BLaER1 treated with 17β-estradiol and CSF1 and Interleukin-3, amounts not matched to agents 10 nM and 100 nM (cell line): ENCODE data around the gene EIF5AL1.
"Not testable (repeated sequence)": the region's sequence is repeated elsewhere in the genome, so short reads cannot be mapped to it uniquely, and the experiment has no call there.

Experiments used
- H3K27ac ChIP-seq, 11 experiments: shearing (Covaris generic); formaldehyde crosslinking; 2 replicates each; pipeline ENCODE4 v1.8.1; 2022
- H3K27me3 ChIP-seq, 11 experiments: shearing (Covaris generic); formaldehyde crosslinking; 2 replicates each; pipeline ENCODE4 v1.8.1; 2022
- H3K36me3 ChIP-seq, 11 experiments: shearing (Covaris generic); formaldehyde crosslinking; 2 replicates each; pipeline ENCODE4 v1.8.1; 2022
- H3K4me1 ChIP-seq, 10 experiments: shearing (Covaris generic); formaldehyde crosslinking; 2 replicates each; pipeline ENCODE4 v1.8.1; 2022
- H3K4me2 ChIP-seq, 11 experiments: shearing (Covaris generic); formaldehyde crosslinking; 2 replicates each; pipeline ENCODE4 v1.8.1; 2022
- H3K4me3 ChIP-seq, 10 experiments: shearing (Covaris generic); formaldehyde crosslinking; 2 replicates each; pipeline ENCODE4 v1.8.1; 2022
- H3K9ac ChIP-seq, 11 experiments: shearing (Covaris generic); formaldehyde crosslinking; 2 replicates each; pipeline ENCODE4 v1.8.1; 2022
- H3K9me3 ChIP-seq, 11 experiments: shearing (Covaris generic); formaldehyde crosslinking; replicated peaks in 1 of 11; 2 replicates each; pipeline ENCODE4 v1.8.1; 2022
- H4K20me1 ChIP-seq, 11 experiments: shearing (Covaris generic); formaldehyde crosslinking; 2 replicates each; pipeline ENCODE4 v1.8.1; 2022
- Cebpa-rat ChIP-seq, 11 experiments: shearing (Covaris generic); IDR thresholded peaks; 2 replicates each; pipeline ENCODE4 v1.8.1; 2022

EIF5AL1 gene

GRCh38 chr10:79492839-79493238, 19.5 kb upstream of the EIF5AL1 start:
- Histone ChIP-seq H3K4me1 (peaks cover 18 to 61% (median 45%) of the 10 kb centered on the region in 10 experiments), H3K9me3 (no peaks in the 10 kb centered on the region), H3K36me3 (no peaks in the 10 kb centered on the region), H4K20me1 (no peaks in the 10 kb centered on the region), H3K27me3 (no peaks in the 10 kb centered on the region), H3K9ac (no peak overlapping the region), H3K27ac (no peak overlapping the region), H3K4me3 (no peak overlapping the region), H3K4me2 (no peak overlapping the region)
- no peak for TF ChIP-seq Cebpa-rat (IDR thresholded peaks at IDR 0.05)

- TF ChIP-seq Cebpa-rat (IDR thresholded peaks at IDR 0.05), result no peak
- Histone ChIP-seq H3K9me3 (no peaks in the 10 kb centered on the region), H3K4me2 (no peak overlapping the region), H3K27ac (no peak overlapping the region), H3K36me3 (no peaks in the 10 kb centered on the region), H3K4me1 (peaks cover 18 to 61% (median 45%) of the 10 kb centered on the region in 10 experiments), H3K27me3 (no peaks in the 10 kb centered on the region), H3K4me3 (no peak overlapping the region), H3K9ac (no peak overlapping the region), H4K20me1 (no peaks in the 10 kb centered on the region)
Measured at GRCh38 chr10:79493806-79494205, 18.5 kb upstream of the EIF5AL1 start.

- Histone ChIP-seq H3K9me3 (no peaks in the 10 kb centered on the region), H4K20me1 (no peaks in the 10 kb centered on the region), H3K4me3 (no peak overlapping the region), H3K27me3 (no peaks in the 10 kb centered on the region), H3K4me2 (peak overlapping the region in 9 of 11 experiments; percentile 11 to 69 (median 49); a peak in 16 of 22 replicates), H3K9ac (0 out of 22 replicates have a peak overlapping the region, but pooled peaks of 1 of the 11 experiments have one; percentile 19), H3K27ac (no peak overlapping the region), H3K36me3 (no peaks in the 10 kb centered on the region), H3K4me1 (peaks cover 16 to 57% (median 41%) of the 10 kb centered on the region in 10 experiments)
- TF ChIP-seq Cebpa-rat (IDR thresholded peaks at IDR 0.05), result no peak
Measured at GRCh38 chr10:79494871-79495705, 17.2 kb upstream of the EIF5AL1 start.

DNA sequence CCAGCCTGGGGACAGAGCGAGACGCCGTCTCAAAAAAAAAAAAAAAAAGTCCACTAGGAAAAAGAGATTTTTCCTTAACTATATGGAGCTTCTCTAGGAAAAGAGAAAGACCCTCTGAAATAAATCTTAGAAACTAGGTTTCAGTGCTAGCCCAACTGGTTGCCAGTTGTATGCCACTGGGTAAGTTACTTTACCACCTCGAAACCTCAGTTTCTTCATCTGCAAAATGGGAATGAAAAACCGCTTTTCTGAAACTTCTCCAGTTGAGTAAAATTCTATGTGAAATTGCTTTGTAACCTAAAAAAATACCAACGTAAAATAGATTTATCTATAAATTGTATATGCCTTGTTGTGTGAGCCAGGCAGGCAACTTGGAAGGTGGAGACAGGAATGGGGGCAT, 16.5 kb upstream of the EIF5AL1 start:
- H3K4me1 ChIP-seq, result peaks cover 9 to 50% (median 34%) of the 10 kb centered on the region in 10 experiments
- no peaks in the 10 kb centered on the region for H3K9me3 ChIP-seq
- no peaks in the 10 kb centered on the region for H3K36me3 ChIP-seq
- no peak overlapping the region for H3K9ac ChIP-seq
- H3K4me2 ChIP-seq, result peak overlapping the region in 9 of 11 experiments; percentile 11 to 69 (median 53); a peak in 16 of 22 replicates
- no peaks in the 10 kb centered on the region for H3K27me3 ChIP-seq
- H4K20me1 ChIP-seq, result no peaks in the 10 kb centered on the region
- TF ChIP-seq Cebpa-rat (IDR thresholded peaks at IDR 0.05), result no peak
- H3K27ac ChIP-seq, result no peak overlapping the region
- H3K4me3 ChIP-seq, result no peak overlapping the region

GRCh38 chr10:79496896-79497295, 15.4 kb upstream of the EIF5AL1 start:
- H3K4me2 ChIP-seq, result peak overlapping the region in 8 of 11 experiments; percentile 21 to 66 (median 46); a peak in 14 of 22 replicates
- H3K4me1 ChIP-seq, result peaks cover 0 to 39% (median 23%) of the 10 kb centered on the region in 10 experiments; a peak in 16 of 20 replicates
- no peaks in the 10 kb centered on the region for H3K9me3 ChIP-seq
- no peak overlapping the region for H3K4me3 ChIP-seq
- no peak overlapping the region for H3K9ac ChIP-seq
- TF ChIP-seq Cebpa-rat (IDR thresholded peaks at IDR 0.05), result no peak
- no peak overlapping the region for H3K27ac ChIP-seq
- H3K36me3 ChIP-seq, result no peaks in the 10 kb centered on the region
- H3K27me3 ChIP-seq, result no peaks in the 10 kb centered on the region
- no peaks in the 10 kb centered on the region for H4K20me1 ChIP-seq

DNA sequence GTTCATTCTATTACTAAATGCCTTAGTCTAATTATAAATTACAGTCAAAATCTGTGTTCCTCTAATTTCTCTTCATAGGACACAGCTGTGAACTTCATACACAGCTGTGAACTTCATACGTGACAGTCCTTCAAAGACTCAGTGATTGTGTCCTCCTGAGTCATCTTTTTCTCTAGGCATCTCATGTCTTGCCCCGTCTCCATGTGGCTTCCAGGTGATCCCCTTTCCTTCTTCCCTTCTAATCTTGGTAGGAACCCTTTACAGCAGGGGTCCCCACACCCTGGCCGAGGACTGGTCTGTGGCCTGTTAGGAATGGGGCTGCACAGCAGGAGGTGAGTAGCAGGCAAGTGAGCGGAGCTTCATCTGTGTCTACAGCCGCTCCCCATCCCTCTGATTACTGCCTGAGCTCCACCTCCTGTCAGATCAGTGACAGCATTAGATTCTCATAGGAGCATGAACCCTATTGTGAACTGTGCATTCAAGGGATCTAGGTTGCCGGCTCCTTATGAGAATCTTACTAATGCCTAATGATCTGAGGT, 14.0 kb upstream of the EIF5AL1 start:
- H3K36me3 ChIP-seq, result no peaks in the 10 kb centered on the region
- H3K4me2 ChIP-seq, result no peak overlapping the region
- no peak overlapping the region for H3K9ac ChIP-seq
- no peaks in the 10 kb centered on the region for H3K27me3 ChIP-seq
- peaks cover 0 to 31% (median 23%) of the 10 kb centered on the region in 10 experiments; a peak in 16 of 20 replicates for H3K4me1 ChIP-seq
- no peaks in the 10 kb centered on the region for H4K20me1 ChIP-seq
- H3K27ac ChIP-seq, result no peak overlapping the region
- H3K4me3 ChIP-seq, result no peak overlapping the region
- H3K9me3 ChIP-seq, result no peaks in the 10 kb centered on the region
- no peak for TF ChIP-seq Cebpa-rat (IDR thresholded peaks at IDR 0.05)

DNA sequence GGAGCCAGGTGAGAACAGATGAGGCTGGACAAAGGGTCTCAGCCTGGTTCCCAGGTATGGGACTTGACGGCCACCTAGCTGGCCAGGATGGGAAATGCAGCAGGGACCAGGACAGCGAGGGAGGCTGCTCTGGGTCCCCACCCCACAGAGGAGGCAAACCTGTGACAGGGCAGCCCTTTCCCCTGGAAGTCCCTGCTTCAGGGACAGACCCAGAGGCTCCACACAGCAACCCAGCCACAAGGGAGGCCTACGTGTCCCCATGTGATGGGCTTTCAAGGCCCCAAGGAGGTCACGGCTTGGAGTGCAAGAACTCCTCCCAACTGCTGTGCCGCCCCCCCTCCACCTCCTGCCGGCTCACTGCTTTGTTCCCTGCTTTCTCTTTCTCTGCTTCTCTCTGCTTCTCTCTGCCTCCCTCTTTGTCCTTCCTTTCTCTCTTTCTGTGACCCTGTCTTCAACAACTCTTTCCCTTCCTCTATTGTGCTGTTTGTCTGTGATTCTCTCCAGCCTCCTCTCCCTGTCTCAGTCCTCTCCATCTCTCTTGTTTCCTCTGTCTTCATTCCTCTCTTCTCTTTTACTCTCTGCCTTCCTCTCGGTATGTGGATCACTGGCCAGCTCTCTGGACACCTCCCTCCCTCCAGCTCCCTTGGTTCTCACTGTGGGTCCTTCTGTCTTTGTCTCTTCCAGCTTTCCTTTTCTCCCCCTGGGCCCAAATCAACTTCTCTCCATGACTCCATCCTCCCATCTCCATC, 9.6 kb upstream of the EIF5AL1 start:
- peaks cover 0 to 25% (median 19%) of the 10 kb centered on the region in 10 experiments; a peak in 13 of 20 replicates for H3K4me1 ChIP-seq
- H3K4me3 ChIP-seq, result no peak overlapping the region
- H3K9me3 ChIP-seq, result no peaks in the 10 kb centered on the region
- no peak overlapping the region for H3K9ac ChIP-seq
- H4K20me1 ChIP-seq, result no peaks in the 10 kb centered on the region
- no peak overlapping the region for H3K27ac ChIP-seq
- H3K4me2 ChIP-seq, result no peak overlapping the region
- H3K27me3 ChIP-seq, result no peaks in the 10 kb centered on the region
- TF ChIP-seq Cebpa-rat (IDR thresholded peaks at IDR 0.05), result no peak
- H3K36me3 ChIP-seq, result no peaks in the 10 kb centered on the region

- H3K4me3 ChIP-seq, H3K27ac ChIP-seq, H3K9ac ChIP-seq, H3K36me3 ChIP-seq, H3K4me2 ChIP-seq, H3K27me3 ChIP-seq, H3K9me3 ChIP-seq, H4K20me1 ChIP-seq: not testable (repeated sequence)
- H3K4me1 ChIP-seq, result peaks cover 0 to 25% (median 19%) of the 10 kb centered on the region in 10 experiments; a peak in 13 of 20 replicates
Measured at GRCh38 chr10:79503787-79504186, 8.5 kb upstream of the EIF5AL1 start.

- not testable (repeated sequence) for H3K27ac ChIP-seq, H3K27me3 ChIP-seq, H3K9ac ChIP-seq, H3K4me3 ChIP-seq, H4K20me1 ChIP-seq, H3K4me2 ChIP-seq, H3K9me3 ChIP-seq, H3K36me3 ChIP-seq
- peaks cover 0 to 25% (median 19%) of the 10 kb centered on the region in 10 experiments; a peak in 13 of 20 replicates for H3K4me1 ChIP-seq
Measured at GRCh38 chr10:79504483-79504882, 7.8 kb upstream of the EIF5AL1 start.

GRCh38 chr10:79505328-79505727, 7.0 kb upstream of the EIF5AL1 start:
- not testable (repeated sequence) for H4K20me1 ChIP-seq
- Histone ChIP-seq H3K4me2 (peak overlapping the region in 8 of 11 experiments; percentile 3 to 47 (median 38); a peak in 12 of 22 replicates), H3K4me1 (peaks cover 0 to 31% (median 19%) of the 10 kb centered on the region in 10 experiments; a peak in 13 of 20 replicates)

More at GRCh38 chr10:79505328-79505727, 7.0 kb upstream of the EIF5AL1 start:
- not testable (repeated sequence) for H3K27me3 ChIP-seq, H3K36me3 ChIP-seq, H3K27ac ChIP-seq, H3K4me3 ChIP-seq, H3K9me3 ChIP-seq, H3K9ac ChIP-seq
